IMR-90 (cell line): ENCODE data around the gene GRAMD4. TPM values are rescaled to one million over a fixed set of nuclear protein-coding genes. Genes with fewer than 3 reads are reported as not detected.

Source experiments
- ATAC-seq: fragments of 200-7000 bp; cut with Tn5 transposase; 2 replicates; pipeline ENCODE4 v1.9.1; 2020; ENCODE audit warnings: low read depth, mild to moderate bottlenecking, moderate library complexity
- BruUV-seq: library from RNA; stranded (reverse); fragments of 400-500 nt; replicated peaks from 2 replicates; lab custom pipeline; 2021; lab: Mats Ljungman, UMichigan
- CTCF ChIA-PET: fragments of 300-600 bp; formaldehyde crosslinking; extraction: SDS; loops from one replicate; lab custom pipeline; 2021; ENCODE audit warnings: antibody characterized with exemption; lab: Yijun Ruan, JAX
- POLR2A ChIA-PET: fragments of 300-600 bp; sonication (Branson Sonifier 250); formaldehyde crosslinking; loops from one replicate; lab custom pipeline; 2022; ENCODE audit warnings: antibody characterized with exemption; ENCODE audit not compliant: unreplicated experiment; lab: Charles Lee
- DNase-seq: peaks from one replicate; pipeline ENCODE4 v3.0.0; 2013
- H2AFZ ChIP-seq: replicated peaks from 2 replicates; pipeline ENCODE3; 2013; ENCODE audit warnings: low read length, mild to moderate bottlenecking; ENCODE audit not compliant: poor library complexity
- H2AK5ac ChIP-seq: 2 replicates; pipeline ENCODE4 v1.6.1; 2013; ENCODE audit warnings: low read depth, low read length, inconsistent platforms
- H2AK9ac ChIP-seq: replicated peaks from 2 replicates; pipeline ENCODE3; 2013; ENCODE audit warnings: mild to moderate bottlenecking, low read depth, low read length, moderate library complexity; ENCODE audit not compliant: poor library complexity
- H2BK120ac ChIP-seq: 2 replicates; pipeline ENCODE4 v1.6.1; 2013; ENCODE audit warnings: low read depth, low read length, inconsistent platforms
- H2BK15ac ChIP-seq: 3 replicates; pipeline ENCODE4 v1.6.1; 2013; ENCODE audit warnings: low read depth, low read length, inconsistent platforms
- H2BK20ac ChIP-seq: 2 replicates; pipeline ENCODE4 v1.6.1; 2013; ENCODE audit warnings: low read depth, mild to moderate bottlenecking, inconsistent platforms, low read length, moderate library complexity
- H2BK5ac ChIP-seq: 2 replicates; pipeline ENCODE4 v1.6.1; 2013; ENCODE audit warnings: mild to moderate bottlenecking, low read depth, low read length, inconsistent platforms; ENCODE audit not compliant: poor library complexity, severe bottlenecking
- H3K14ac ChIP-seq: replicated peaks from 2 replicates; pipeline ENCODE4 v1.6.1; 2013; ENCODE audit warnings: low read depth, low read length, inconsistent platforms
- H3K18ac ChIP-seq: 2 replicates; pipeline ENCODE4 v1.6.1; 2013; ENCODE audit warnings: low read depth, low read length, control low read depth
- H3K23ac ChIP-seq: 2 replicates; pipeline ENCODE4 v1.6.1; 2013; ENCODE audit warnings: low read depth, low read length, inconsistent platforms
- H3K27ac ChIP-seq: 2 replicates; pipeline ENCODE4 v1.5.1; 2013; ENCODE audit warnings: mild to moderate bottlenecking, control low read depth, low read length; ENCODE audit not compliant: insufficient read depth
- H3K27me3 ChIP-seq: 2 replicates; pipeline ENCODE4 v1.6.1; 2013; ENCODE audit warnings: low read length; ENCODE audit not compliant: control insufficient read depth, insufficient read depth
- H3K36me3 ChIP-seq: 2 replicates; pipeline ENCODE4 v1.6.1; 2013; ENCODE audit warnings: low read length, mixed read lengths; ENCODE audit not compliant: control insufficient read depth, insufficient read depth
- H3K4ac ChIP-seq: 2 replicates; pipeline ENCODE4 v1.6.1; 2013; ENCODE audit warnings: low read depth, low read length, inconsistent platforms
- H3K4me1 ChIP-seq: 2 replicates; pipeline ENCODE4 v1.6.1; 2013; ENCODE audit warnings: low read length, mixed read lengths; ENCODE audit not compliant: control insufficient read depth, insufficient read depth
- H3K4me2 ChIP-seq: 2 replicates; pipeline ENCODE4 v1.6.1; 2013; ENCODE audit warnings: low read depth, mild to moderate bottlenecking, control low read depth, low read length, moderate library complexity
- H3K4me3 ChIP-seq: 2 replicates; pipeline ENCODE4 v1.5.1; 2013; ENCODE audit warnings: low read depth, mild to moderate bottlenecking, control low read depth, low read length, moderate library complexity; ENCODE audit not compliant: insufficient read depth
- H3K56ac ChIP-seq: 2 replicates; pipeline ENCODE4 v1.6.1; 2013; ENCODE audit warnings: low read length, inconsistent platforms; ENCODE audit not compliant: insufficient read depth; ENCODE audit errors: extremely low read depth
- H3K79me1 ChIP-seq, 2 experiments: 2 replicates each; pipeline ENCODE4 v1.6.1; 2013; ENCODE audit warnings: low read length in 2 of 2, inconsistent platforms in 1 of 2, low read depth in 1 of 2
- H3K9ac ChIP-seq: 2 replicates; pipeline ENCODE4 v1.6.1; 2013; ENCODE audit warnings: low read depth, low read length, control low read depth
- H3K9me1 ChIP-seq: 2 replicates; pipeline ENCODE4 v1.6.1; 2013; ENCODE audit warnings: low read length, inconsistent platforms; ENCODE audit not compliant: insufficient read depth
- H3K9me3 ChIP-seq: 2 replicates; pipeline ENCODE4 v1.6.1; 2013; ENCODE audit warnings: low read length; ENCODE audit not compliant: control insufficient read depth, insufficient read depth
- H4K20me1 ChIP-seq: 2 replicates; pipeline ENCODE4 v1.6.1; 2013; ENCODE audit warnings: low read length, inconsistent platforms; ENCODE audit not compliant: insufficient read depth
- H4K5ac ChIP-seq: 2 replicates; pipeline ENCODE4 v1.6.1; 2013; ENCODE audit warnings: mild to moderate bottlenecking, low read depth, low read length, control low read depth
- H4K8ac ChIP-seq, 2 experiments: 2 replicates each; pipeline ENCODE4 v1.6.1; 2013; ENCODE audit warnings: low read depth in 2 of 2, low read length in 2 of 2, control low read depth in 1 of 2, inconsistent platforms in 1 of 2
- H4K91ac ChIP-seq: 2 replicates; pipeline ENCODE4 v1.6.1; 2013; ENCODE audit warnings: low read depth, low read length, inconsistent platforms; ENCODE audit not compliant: insufficient read depth
- BHLHE40 ChIP-seq: fragments of 150-350 bp; IDR thresholded peaks from 2 replicates; pipeline ENCODE4 v1.6.1; 2016; ENCODE audit warnings: mild to moderate bottlenecking, low read depth, low read length
- FOS ChIP-seq: fragments of 150-350 bp; IDR thresholded peaks from 2 replicates; pipeline ENCODE4 v1.6.1; 2016; ENCODE audit warnings: low read depth, low read length
- MAZ ChIP-seq: IDR thresholded peaks from 2 replicates; pipeline ENCODE4 v1.6.1; 2012; ENCODE audit warnings: low read depth, mild to moderate bottlenecking, low read length, improper control_type of control experiment, moderate library complexity, borderline replicate concordance
- NFE2L2 ChIP-seq: fragments of 150-350 bp; IDR thresholded peaks from 2 replicates; pipeline ENCODE4 v1.6.1; 2016; ENCODE audit warnings: low read depth, mild to moderate bottlenecking, low read length
- WGBS, 2 experiments: methylation state at CpG; one replicate each; pipeline versions ENCODE4 v1.1.5 to v1.1.7; 2013; ENCODE audit warnings: missing lambda C conversion rate in 2 of 2; ENCODE audit not compliant: insufficient read length in 1 of 2; ENCODE audit errors: extremely low coverage in 2 of 2; 5-methylcytosine and 5-hydroxymethylcytosine counted together
- dilution Hi-C: fragments of 300-500 bp; cut with HindIII; formaldehyde crosslinking; loops from one replicate; pipeline ENCODE4 v1.14.3; 2018; ENCODE audit warnings: low sequenced_read_pairs; ENCODE audit not compliant: unreplicated experiment
- in situ Hi-C: fragments of 300-500 bp; cut with MboI; formaldehyde crosslinking; loops from 3 replicates; pipeline ENCODE4 v1.14.3; 2019; ENCODE audit warnings: low sequenced_read_pairs, inconsistent platforms, mixed read lengths
- intact Hi-C: fragments of 100-400 bp; cut with micrococcal nuclease; formaldehyde crosslinking; loops from 2 replicates; pipeline ENCODE4 v1.10.0; 2022
- polyA plus RNA-seq, 3 experiments: library from polyadenylated mRNA; depleted of rRNA; stranded (reverse); fragments of >200 nt; gene quantifications; 2 replicates each; pipeline ENCODE4 v1.2.3, GENCODE V29; 2012; ENCODE audit warnings: low replicate concordance in 1 of 3
- total RNA-seq: library from RNA; depleted of rRNA; stranded (reverse); fragments of >200 nt; gene quantifications from 2 replicates; pipeline ENCODE4 v1.2.3, GENCODE V29; 2012

The GRAMD4 gene
- total and polyA plus RNA-seq, 2 of the 4 experiments (the other 2 are of a cell fraction): 2.7 to 5.8 TPM

DNA sequence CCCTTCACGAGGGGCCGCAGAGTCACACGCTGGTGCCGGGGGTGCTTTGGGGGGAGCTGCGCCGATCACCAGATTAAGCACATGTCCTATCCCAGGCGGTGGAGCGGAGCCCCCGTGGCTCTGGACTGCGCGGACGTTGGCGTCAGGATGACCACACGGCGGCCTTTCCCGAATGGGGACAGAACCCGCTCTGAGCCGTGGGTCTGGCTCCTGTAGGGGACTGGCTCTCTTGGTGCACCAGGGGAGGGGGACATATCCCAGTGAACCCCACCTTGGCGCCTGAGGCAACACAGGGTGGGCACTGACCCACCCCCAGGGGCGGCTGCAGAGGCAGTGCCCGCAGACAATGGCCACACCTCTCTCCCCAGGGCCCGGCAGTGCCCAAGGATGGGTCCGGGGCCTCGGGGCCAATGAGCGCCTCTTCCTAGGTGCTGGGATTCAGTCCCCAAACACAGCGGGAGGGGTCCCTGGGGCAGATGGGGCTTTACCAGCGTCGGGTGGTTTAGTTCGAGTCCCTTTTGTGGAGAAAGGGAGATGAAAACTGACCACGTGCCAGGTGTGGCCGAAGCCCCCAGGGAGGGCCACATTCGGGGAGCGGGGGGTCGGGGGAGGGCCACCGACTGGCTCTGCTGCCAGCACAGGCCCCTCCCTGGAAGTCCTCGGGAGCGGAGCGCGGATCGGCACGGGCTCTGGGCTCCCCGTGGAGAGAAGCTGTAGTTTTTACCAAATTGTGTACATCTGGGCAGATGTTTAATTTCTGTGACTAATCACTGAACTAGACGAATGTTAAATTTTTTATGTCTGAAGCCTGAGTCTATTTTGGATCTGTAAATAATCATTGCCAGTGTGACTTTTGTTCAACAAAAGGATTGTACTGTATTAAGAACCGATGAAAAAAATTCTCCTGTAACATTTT, 58.9 kb downstream of the GRAMD4 start:
- DNase-seq: peak; percentile 71
- dilution Hi-C loops: no loop called here
- no peaks in the 10 kb centered on the region for H3K9me3 ChIP-seq
- peak overlapping the region; percentile 28 for H2AFZ ChIP-seq
- 96% methylated on average over 5 of the region's 44 CpGs; no CpG with 5 or more reads in 1 of the 2 experiments for WGBS, 2 experiments
- 0 out of 2 replicates have a peak overlapping the region, but pooled peaks have one; percentile 6 for H2BK120ac ChIP-seq
- H2BK5ac ChIP-seq: no peak overlapping the region
- H3K9ac ChIP-seq: no peak overlapping the region
- no peak overlapping the region for H2BK15ac ChIP-seq
- no peak overlapping the region for H3K4me3 ChIP-seq
- H3K36me3 ChIP-seq: peaks cover 36% of the 10 kb centered on the region; the same call in 1 of the 2 replicates
- H3K9me1 ChIP-seq: peaks cover 9% of the 10 kb centered on the region
- H3K56ac ChIP-seq: no peak overlapping the region
- H3K18ac ChIP-seq: no peak overlapping the region; the same call in 1 of the 2 replicates
- H4K8ac ChIP-seq: no peak overlapping the region
- H3K27ac ChIP-seq: peak overlapping the region; percentile 30; the same call in 1 of the 2 replicates
- peaks cover 15% of the 10 kb centered on the region for H4K20me1 ChIP-seq
- no peak overlapping the region for H2BK20ac ChIP-seq
- H3K4me2 ChIP-seq: no peak overlapping the region
- H2AK9ac ChIP-seq: peak overlapping the region; percentile 31
- H3K14ac ChIP-seq: no peak overlapping the region
- BruUV-seq: no TSS peak
- CTCF ChIA-PET: interaction anchor here (1.4 kb wide), 1 partner anchor 115 kb away, joined by 3 read pairs; no protein-coding TSS in a partner anchor
- H3K23ac ChIP-seq: no peak overlapping the region
- no peak overlapping the region for H4K5ac ChIP-seq
- peak; percentile 74 for ATAC-seq
- H3K79me1 ChIP-seq: peaks cover 0 to 6% of the 10 kb centered on the region in 2 experiments; a peak in 1 of 4 replicates
- no peak overlapping the region for H3K4ac ChIP-seq
- H3K4me1 ChIP-seq: peaks cover 14% of the 10 kb centered on the region
- intact Hi-C loops: loop anchor here (5.0 kb wide), 2 partner anchors 102 to 117 kb away; no protein-coding TSS in a partner anchor
- H2AK5ac ChIP-seq: no peak overlapping the region
- in situ Hi-C loops: no loop called here
- TF ChIP-seq BHLHE40 (peak; percentile 55), NFE2L2 (no peak), MAZ (no peak), FOS (peak; percentile 27; the same call in 1 of the 2 replicates)
- no peak overlapping the region for H4K91ac ChIP-seq
- H3K27me3 ChIP-seq: no peaks in the 10 kb centered on the region
- POLR2A ChIA-PET: no interaction called here
